COLO829 (cell line): ENCODE results near the gene MAP2K7.
"Not testable (repeated sequence)": the region's sequence is repeated elsewhere in the genome, so short reads cannot be mapped to it uniquely, and the experiment has no call there.

Experiments
- DNase-seq: peaks from one replicate; pipeline ENCODE4 v3.0.0; 2012; ENCODE audit warnings: low spot score

The MAP2K7 gene

GRCh38 chr19:7903244-7904073 is at the start of gene MAP2K7:
Gene MAP2K7, plus strand, starts transcription at chr19:7903877. Its CDS starts 68 bp downstream, at chr19:7903945.
- DNase-seq: peak; percentile 99

GRCh38 chr19:7855426-7856108 is 48.1 kb upstream of the MAP2K7 start:
- DNase-seq: no peak

GRCh38 chr19:7856109-7856591 is 47.5 kb upstream of the MAP2K7 start:
- no peak for DNase-seq

- no peak for DNase-seq
These were observed 46.7 kb upstream of the MAP2K7 start for GRCh38 chr19:7856679-7857663.

DNA sequence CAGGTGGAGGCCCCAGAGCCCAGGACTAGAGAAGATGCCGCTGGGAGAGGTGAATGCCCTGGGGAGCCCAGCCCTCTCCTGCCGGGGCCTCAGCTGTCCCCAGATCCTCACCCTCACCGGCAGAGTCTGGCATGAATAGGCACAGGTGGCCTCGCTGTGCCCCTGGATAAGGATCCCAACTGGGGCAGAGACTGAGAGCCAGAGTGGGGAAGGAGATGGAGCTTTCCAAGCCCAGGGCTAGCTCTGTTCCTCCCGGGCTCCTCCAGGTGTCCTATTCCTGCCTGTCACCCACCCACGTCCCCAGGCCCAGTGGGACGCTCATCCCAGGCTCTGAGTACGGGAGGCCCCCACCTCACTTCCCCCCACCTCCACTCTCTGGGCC is 46.0 kb upstream of the MAP2K7 start:
- DNase-seq: no peak

DNA sequence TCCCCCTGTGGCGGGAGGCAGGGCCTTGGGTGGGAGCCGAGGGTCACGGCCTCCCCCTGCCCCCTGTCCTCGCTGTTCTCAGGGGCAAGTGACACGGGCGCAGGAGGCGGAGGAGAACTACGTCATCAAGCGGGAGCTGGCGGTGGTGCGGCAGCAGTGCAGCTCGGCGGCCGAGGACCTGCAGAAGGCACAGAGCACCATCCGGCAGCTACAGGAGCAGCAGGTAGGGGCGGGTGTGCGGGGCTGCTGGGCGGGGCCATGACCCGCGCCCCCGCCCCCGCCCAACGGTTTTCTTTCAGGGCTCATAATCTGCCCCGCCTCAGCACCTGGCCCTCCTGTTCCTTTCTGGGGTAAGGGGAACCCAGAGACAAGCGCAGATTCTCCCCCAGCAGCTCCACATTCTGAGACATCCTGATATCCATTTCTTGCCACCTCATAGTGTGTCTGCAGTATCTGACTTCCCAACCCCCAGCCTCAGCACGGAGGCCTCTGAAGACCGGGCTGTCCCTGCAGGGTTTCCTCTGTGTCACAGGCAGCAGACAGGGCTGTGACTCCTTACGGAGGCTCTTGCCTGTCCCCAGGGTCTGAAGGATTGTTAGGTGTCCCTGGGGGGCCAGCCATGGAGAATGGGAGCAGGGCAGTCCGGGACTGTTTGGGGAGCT is 45.4 kb upstream of the MAP2K7 start:
- DNase-seq: no peak

DNA sequence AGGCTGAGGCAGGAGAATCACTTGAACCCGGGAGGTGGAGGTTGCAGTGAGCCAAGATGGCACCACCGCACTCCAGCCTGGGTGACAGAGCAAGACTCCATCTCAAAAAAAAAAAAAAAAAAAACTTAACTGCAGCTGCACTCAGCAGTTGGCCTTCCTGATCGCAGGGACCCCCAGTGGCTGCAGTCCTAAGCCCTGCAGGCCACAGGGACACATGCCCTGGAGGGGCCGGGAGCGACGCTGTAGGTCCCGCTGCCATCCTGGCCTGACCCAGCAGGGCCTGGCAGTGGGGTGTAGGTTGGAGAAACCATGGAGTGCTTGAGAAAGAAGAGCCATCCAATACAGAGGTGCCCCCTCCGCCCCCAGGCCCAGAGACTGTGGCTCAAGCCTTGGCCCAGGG is 44.6 kb upstream of the MAP2K7 start:
- not testable (repeated sequence) for DNase-seq

- no peak for DNase-seq
These were observed 43.6 kb upstream of the MAP2K7 start for GRCh38 chr19:7859831-7860713.

DNA sequence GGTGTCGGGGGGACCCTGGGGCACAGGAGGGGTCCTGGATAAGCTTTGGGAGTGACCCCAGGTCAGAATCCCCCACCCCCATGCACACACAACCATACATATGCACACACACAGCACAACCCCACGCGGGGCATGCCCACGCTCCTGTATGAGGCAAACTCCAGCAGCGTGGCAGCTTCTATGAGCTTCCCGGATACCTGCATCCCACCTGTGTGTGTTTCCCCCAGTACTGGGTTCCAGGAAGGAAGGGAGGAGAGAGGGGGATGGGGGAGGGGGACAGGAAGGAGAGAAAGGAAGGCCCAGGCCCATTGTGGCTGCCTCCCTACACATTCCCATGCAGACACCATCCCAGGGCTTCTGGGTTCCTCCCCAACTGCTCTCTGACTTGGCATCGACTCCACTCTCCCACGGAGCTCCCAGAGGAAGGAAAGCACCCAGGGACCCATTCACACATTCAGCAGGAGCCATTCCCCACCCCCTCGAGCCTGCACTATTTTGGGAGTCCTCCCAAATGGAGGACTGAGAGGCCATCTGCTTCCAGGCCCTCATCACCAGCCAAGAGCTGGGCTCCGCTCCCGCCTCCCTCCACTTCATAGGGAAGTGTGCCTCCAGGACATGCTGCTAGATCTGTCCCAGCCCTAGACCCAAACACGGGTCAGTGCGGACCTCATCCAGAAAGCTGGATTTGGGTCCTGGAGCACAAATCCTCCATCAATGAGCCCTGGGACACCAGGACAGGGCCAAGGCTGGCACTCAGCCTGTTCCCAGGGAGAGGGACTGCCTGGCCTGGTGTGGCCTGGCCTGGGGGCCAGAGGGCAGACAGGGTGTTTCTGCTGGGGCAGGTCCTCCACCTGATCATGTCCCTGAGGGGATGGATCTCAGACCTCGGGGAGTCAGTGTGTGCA is 42.7 kb upstream of the MAP2K7 start:
- no peak for DNase-seq

DNA sequence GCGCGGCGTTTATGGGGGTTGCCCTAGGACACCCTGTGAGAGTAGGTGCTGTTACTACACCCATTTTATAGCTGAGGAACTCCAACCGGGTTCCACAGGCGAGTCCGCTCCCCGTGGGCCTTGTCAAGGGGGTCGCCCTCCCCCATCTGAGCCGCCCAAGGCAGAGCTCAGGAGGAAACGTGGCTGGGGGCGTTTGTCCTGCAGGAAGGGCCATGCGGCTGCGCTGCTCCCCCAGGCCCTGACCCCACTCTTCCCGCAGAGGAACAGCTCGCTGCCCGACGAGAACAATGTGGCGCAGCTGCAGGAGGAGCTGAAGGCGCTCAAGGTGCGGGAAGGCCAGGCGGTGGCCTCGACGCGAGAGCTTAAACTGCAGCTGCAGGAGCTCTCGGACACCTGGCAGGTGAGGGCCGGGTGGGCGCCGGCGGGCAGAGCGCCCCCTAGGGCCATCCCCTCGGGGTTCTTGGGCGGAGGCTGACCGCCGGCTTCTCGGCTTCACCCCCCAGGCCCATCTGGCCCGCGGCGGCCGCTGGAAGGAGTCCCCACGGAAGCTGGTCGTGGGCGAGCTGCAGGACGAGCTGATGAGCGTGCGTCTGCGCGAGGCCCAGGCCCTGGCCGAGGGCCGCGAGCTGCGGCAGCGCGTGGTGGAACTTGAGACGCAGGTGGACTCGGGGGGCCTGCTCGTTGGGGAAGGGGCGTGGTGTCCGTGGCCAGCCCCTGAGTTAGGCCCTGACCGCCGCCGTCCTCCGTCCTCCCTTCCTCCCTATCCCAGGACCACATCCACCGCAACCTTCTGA is 41.9 kb upstream of the MAP2K7 start:
- DNase-seq: no peak

DNA sequence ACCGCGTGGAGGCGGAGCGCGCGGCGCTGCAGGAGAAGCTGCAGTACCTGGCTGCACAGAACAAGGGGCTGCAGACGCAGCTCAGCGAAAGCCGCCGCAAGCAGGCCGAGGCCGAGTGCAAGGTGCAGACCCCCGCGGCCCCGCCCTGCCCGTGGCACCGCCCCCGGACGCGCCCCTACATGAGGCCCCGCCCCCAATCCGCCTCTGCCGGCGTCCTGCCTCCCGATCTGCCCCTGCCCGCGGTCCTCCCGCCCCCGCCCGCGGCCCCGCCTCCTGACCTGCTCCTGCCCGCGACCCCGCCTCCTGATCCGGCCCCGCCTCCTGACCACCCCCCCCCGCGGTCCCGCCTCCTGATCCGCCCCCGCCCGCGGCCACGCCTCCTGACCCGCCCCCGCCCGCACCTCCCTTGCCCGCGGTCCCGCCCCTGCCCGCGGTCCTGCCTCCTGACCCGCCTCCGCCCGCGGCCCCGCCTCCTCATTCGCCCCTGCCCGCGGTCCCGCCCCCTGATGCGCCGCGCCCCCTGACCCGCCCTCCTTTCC is 41.2 kb upstream of the MAP2K7 start:
- peak; percentile 38 for DNase-seq

DNA sequence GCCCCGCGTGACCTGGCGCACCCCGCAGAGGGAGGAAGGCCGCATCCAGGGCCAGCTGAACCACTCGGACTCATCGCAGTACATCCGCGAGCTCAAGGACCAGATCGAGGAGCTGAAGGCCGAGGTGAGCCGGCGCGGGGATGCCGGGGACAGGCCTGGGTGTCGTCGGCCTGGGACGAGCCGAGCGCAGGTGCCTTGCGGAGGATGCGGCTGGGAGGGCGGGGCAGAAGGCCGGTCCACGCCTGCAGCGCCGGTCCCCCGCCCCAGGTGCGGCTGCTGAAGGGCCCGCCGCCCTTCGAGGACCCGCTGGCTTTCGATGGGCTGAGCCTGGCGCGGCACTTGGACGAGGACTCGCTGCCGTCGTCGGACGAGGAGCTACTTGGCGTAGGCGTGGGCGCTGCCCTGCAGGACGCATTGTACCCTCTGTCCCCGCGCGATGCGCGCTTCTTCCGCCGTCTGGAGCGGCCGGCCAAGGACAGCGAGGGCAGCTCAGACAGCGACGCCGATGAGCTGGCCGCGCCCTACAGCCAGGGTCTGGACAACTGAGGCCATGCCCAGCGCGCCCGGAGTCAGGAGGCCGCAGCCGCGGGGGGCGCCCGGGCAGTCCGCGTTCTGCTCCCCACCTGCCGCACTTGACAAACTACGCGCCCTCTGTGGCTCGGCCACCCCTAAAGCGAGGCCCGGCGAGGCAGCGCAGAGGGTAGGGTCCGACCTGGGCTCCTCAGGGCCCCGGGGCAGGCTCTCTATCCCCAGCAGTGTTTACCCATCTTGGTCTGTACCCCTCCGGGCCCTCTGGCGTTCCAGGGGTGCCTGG is 40.3 kb upstream of the MAP2K7 start:
- DNase-seq: no peak

DNA sequence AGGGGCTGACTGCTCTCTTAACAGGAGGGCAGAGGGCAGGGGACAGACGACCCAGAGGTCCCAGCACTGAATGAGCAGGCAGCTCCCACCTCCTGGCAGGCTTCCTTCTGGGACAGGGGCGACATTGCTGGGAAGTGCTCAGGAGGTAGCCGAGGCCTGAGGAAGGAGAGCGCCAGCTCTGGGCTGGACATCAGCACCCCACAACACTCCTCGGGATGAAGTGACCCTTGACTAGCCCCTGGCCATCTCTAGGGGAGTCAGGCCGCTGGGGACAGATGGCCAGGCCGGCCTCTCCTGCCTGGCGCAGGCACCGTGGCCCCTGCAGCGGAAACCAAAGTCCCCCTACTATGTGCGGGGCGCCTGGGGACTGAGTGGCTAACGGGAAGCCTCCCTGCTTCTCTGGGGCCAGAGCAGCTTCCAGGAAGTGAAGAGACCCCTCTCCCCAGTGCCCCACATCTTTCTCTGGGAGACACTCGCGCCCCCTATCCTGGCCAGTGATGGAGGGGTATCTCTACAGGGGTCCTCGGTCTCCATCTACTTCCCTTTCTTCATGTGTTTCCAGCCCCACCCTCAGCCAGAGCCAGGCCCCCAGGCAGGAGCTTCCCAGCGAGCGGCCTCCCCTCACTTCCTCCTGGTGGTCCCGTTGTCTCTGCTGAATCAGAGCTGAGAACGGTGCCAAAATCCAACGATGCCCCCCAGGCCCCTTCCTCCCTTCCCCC is 39.5 kb upstream of the MAP2K7 start:
- no peak for DNase-seq

- DNase-seq: no peak
These were observed 39.0 kb upstream of the MAP2K7 start for GRCh38 chr19:7864690-7865074.

DNA sequence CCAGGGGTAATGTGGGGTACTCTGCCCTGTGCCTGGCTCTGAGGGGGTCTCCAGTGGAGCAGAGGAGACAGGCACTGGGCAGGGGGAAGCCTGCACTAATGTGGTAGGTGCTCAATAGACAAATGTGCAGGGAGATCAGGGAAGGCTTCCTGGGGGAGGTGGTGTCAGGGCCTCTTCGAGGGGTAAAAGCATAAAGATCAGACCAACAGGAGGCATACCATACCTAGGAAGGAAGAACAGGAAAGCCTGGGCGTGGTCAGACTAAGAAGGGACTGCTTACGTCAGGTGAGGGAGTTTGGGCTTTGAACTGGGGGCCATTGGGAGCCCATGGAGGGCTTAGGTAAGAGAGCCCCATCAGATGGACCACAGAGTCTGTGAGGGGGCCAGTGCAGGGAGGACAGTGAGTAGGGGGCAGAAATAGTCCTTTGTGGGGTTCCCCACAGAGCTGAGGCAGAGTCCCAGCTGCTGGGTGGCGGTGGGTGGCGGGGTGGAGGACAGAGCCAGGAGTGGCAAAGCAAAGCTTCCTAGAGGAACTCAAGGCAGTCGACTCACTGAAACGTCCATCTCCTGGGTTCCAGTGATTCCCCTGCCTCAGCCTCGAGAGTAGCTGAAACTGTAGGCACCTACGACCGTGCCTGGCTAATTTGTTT is 38.3 kb upstream of the MAP2K7 start:
- no peak for DNase-seq

DNA sequence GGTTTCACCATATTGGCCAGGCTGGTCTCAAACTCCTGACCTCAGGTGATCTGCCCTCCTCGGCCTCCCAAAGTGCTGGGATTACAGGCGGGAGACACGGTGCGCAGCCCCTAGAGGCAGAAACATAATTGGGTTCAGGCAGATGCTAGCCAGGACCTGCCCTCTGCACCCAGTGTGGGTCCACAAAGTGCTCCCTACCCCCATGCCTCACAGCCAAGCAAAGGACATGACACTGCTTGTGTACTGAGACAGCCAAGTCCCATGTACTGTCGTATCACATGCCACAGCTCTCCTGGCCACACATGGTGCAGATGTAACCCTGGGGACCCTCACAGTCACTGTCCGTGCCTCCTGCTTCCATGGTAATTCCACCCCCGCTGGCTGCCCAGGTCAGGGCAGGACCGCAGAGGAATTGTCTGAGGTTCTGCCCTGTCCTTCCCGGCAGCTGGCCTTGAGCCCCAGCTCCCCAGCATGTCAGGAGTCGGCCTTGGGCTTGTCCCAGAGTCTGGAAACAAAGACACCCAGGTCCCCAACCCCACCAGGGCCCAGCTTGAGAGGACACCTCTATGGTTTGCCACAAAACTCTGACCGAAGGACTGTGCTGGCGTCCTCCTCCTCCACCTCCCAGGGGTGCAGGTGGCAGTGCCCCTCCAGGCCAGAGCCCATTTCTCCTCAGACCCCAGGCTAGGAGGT is 37.1 kb upstream of the MAP2K7 start:
- DNase-seq: no peak
